HEK293 (cell line): ENCODE results near the gene DEK.

ENCODE experiments used
- CTCF ChIA-PET: fragments of 350-600 bp; formaldehyde crosslinking; extraction: SDS; loops from one replicate; lab custom pipeline; 2021; ENCODE audit warnings: antibody characterized with exemption; lab: Yijun Ruan, JAX
- POLR2A ChIA-PET: fragments of 300-600 bp; formaldehyde crosslinking; extraction: SDS; loops from one replicate; lab custom pipeline; 2020; ENCODE audit warnings: antibody characterized with exemption, inconsistent platforms; lab: Yijun Ruan, JAX
- H3K27ac ChIP-seq: fragments of 200-500 bp; sonication (Bioruptor generic); 2 replicates; pipeline ENCODE4 v1.5.1; 2014; ENCODE audit warnings: low read depth, low read length, control low read depth, inconsistent platforms; ENCODE audit errors: extremely low read depth
- H3K36me3 ChIP-seq, 2 experiments: fragments of 200-500 bp in 1 of 2; sonication (Bioruptor generic) in 1 of 2; 1 replicate in 1 of 2; 2 replicates in 1 of 2; pipeline ENCODE4 v1.5.1; 2014 to 2017; ENCODE audit warnings: inconsistent platforms in 2 of 2, low read length in 2 of 2; ENCODE audit not compliant: control insufficient read depth in 2 of 2, insufficient read depth in 1 of 2
- H3K4me1 ChIP-seq: fragments of 200-500 bp; sonication (Bioruptor generic); 2 replicates; pipeline ENCODE4 v1.5.1; 2014; ENCODE audit warnings: mild to moderate bottlenecking, low read length, inconsistent platforms; ENCODE audit not compliant: control insufficient read depth, insufficient read depth
- H3K4me3 ChIP-seq: 2 replicates; pipeline ENCODE4 v1.5.1; 2011; ENCODE audit warnings: low read depth, mild to moderate bottlenecking, control low read depth, low read length, moderate library complexity
- H3K9me3 ChIP-seq: fragments of 200-500 bp; sonication (Bioruptor generic); 2 replicates; pipeline ENCODE4 v1.5.1; 2014; ENCODE audit warnings: low read depth, low read length, inconsistent platforms; ENCODE audit not compliant: control insufficient read depth, insufficient read depth
- KLF1 ChIP-seq: fragments of 450-650 bp; formaldehyde crosslinking; IDR thresholded peaks from 2 replicates; pipeline ENCODE4 v1.5.1; 2016; ENCODE audit warnings: missing biosample characterization, missing genetic modification characterization
- KLF10 ChIP-seq: fragments of 450-650 bp; IDR thresholded peaks from 2 replicates; pipeline ENCODE4 v1.5.1; 2018; ENCODE audit warnings: missing biosample characterization, mild to moderate bottlenecking, missing genetic modification characterization
- KLF17 ChIP-seq: fragments of 450-650 bp; formaldehyde crosslinking; IDR thresholded peaks from 2 replicates; pipeline ENCODE4 v1.5.1; 2016; ENCODE audit warnings: missing biosample characterization, missing genetic modification characterization
- KLF8 ChIP-seq: fragments of 450-650 bp; formaldehyde crosslinking; IDR thresholded peaks from 2 replicates; pipeline ENCODE4 v1.5.1; 2016; ENCODE audit warnings: missing biosample characterization, missing genetic modification characterization
- PRDM1 ChIP-seq: fragments of 450-650 bp; formaldehyde crosslinking; IDR thresholded peaks from 2 replicates; pipeline ENCODE4; 2016; ENCODE audit warnings: missing biosample characterization, missing genetic modification characterization
- PRDM2 ChIP-seq: fragments of 450-650 bp; formaldehyde crosslinking; IDR thresholded peaks from 2 replicates; pipeline ENCODE4 v1.5.1; 2016; ENCODE audit warnings: missing biosample characterization, missing genetic modification characterization, borderline replicate concordance
- REPIN1 ChIP-seq: fragments of 450-650 bp; formaldehyde crosslinking; IDR thresholded peaks from 2 replicates; pipeline ENCODE4 v1.5.1; 2017; ENCODE audit warnings: missing biosample characterization, missing genetic modification characterization, low read depth
- SP2 ChIP-seq: fragments of 450-650 bp; formaldehyde crosslinking; IDR thresholded peaks from 2 replicates; pipeline ENCODE4 v1.5.1; 2016; ENCODE audit warnings: missing biosample characterization, missing genetic modification characterization
- SP3 ChIP-seq: fragments of 450-650 bp; formaldehyde crosslinking; IDR thresholded peaks from 2 replicates; pipeline ENCODE4 v1.5.1; 2016; ENCODE audit warnings: missing biosample characterization, missing genetic modification characterization
- WT1 ChIP-seq: fragments of 450-650 bp; formaldehyde crosslinking; IDR thresholded peaks from 2 replicates; pipeline ENCODE4 v1.5.1; 2016; ENCODE audit warnings: missing biosample characterization, missing genetic modification characterization
- ZBTB17 ChIP-seq: fragments of 450-650 bp; formaldehyde crosslinking; IDR thresholded peaks from 2 replicates; pipeline ENCODE4 v1.5.1; 2016; ENCODE audit warnings: missing biosample characterization, missing genetic modification characterization
- ZBTB20 ChIP-seq: fragments of 450-650 bp; formaldehyde crosslinking; IDR thresholded peaks from 2 replicates; pipeline ENCODE4 v1.5.1; 2016; ENCODE audit warnings: missing biosample characterization, missing genetic modification characterization
- ZBTB26 ChIP-seq: fragments of 450-650 bp; formaldehyde crosslinking; optimal IDR thresholded peaks from 2 replicates; pipeline ENCODE3; 2016; ENCODE audit warnings: missing biosample characterization, mild to moderate bottlenecking, missing genetic modification characterization
- ZBTB48 ChIP-seq: fragments of 450-650 bp; formaldehyde crosslinking; IDR thresholded peaks from 2 replicates; pipeline ENCODE4 v1.5.1; 2016; ENCODE audit warnings: missing biosample characterization, missing genetic modification characterization
- ZBTB8A ChIP-seq: fragments of 450-650 bp; formaldehyde crosslinking; IDR thresholded peaks from 2 replicates; pipeline ENCODE4 v1.5.1; 2016; ENCODE audit warnings: missing biosample characterization, missing genetic modification characterization
- ZEB2 ChIP-seq: fragments of 450-650 bp; formaldehyde crosslinking; IDR thresholded peaks from 2 replicates; pipeline ENCODE4 v1.5.1; 2016; ENCODE audit warnings: missing biosample characterization, missing genetic modification characterization
- ZNF140 ChIP-seq: fragments of 450-650 bp; formaldehyde crosslinking; IDR thresholded peaks from 2 replicates; pipeline ENCODE4 v1.5.1; 2016; ENCODE audit warnings: missing biosample characterization, missing genetic modification characterization
- ZNF2 ChIP-seq: fragments of 450-650 bp; formaldehyde crosslinking; IDR thresholded peaks from 2 replicates; pipeline ENCODE4 v1.5.1; 2016; ENCODE audit warnings: missing biosample characterization, missing genetic modification characterization
- ZNF248 ChIP-seq: fragments of 450-650 bp; formaldehyde crosslinking; IDR thresholded peaks from 2 replicates; pipeline ENCODE4 v1.5.1; 2017; ENCODE audit warnings: missing biosample characterization, missing genetic modification characterization
- ZNF292 ChIP-seq: fragments of 450-650 bp; formaldehyde crosslinking; IDR thresholded peaks from 2 replicates; pipeline ENCODE4 v1.5.1; 2016; ENCODE audit warnings: low read depth, missing biosample characterization, missing genetic modification characterization, borderline replicate concordance
- ZNF324 ChIP-seq: fragments of 450-650 bp; formaldehyde crosslinking; IDR thresholded peaks from 2 replicates; pipeline ENCODE4 v1.5.1; 2016; ENCODE audit warnings: missing biosample characterization, missing genetic modification characterization
- ZNF335 ChIP-seq: fragments of 450-650 bp; formaldehyde crosslinking; conservative IDR thresholded peaks from 2 replicates; pipeline ENCODE4 v1.5.1; 2016; ENCODE audit warnings: missing biosample characterization, missing genetic modification characterization
- ZNF423 ChIP-seq: fragments of 450-650 bp; formaldehyde crosslinking; IDR thresholded peaks from 2 replicates; pipeline ENCODE4 v1.5.1; 2016; ENCODE audit warnings: missing biosample characterization, missing genetic modification characterization
- ZNF449 ChIP-seq: fragments of 450-650 bp; formaldehyde crosslinking; IDR thresholded peaks from 2 replicates; pipeline ENCODE4 v1.5.1; 2017; ENCODE audit warnings: missing biosample characterization, mild to moderate bottlenecking, missing genetic modification characterization, moderate library complexity
- ZNF571 ChIP-seq: fragments of 450-650 bp; formaldehyde crosslinking; IDR thresholded peaks from 2 replicates; pipeline ENCODE4 v1.5.0; 2017; ENCODE audit warnings: missing biosample characterization, missing genetic modification characterization
- ZNF580 ChIP-seq: fragments of 450-650 bp; formaldehyde crosslinking; IDR thresholded peaks from 2 replicates; pipeline ENCODE4 v1.5.1; 2016; ENCODE audit warnings: missing biosample characterization, missing genetic modification characterization
- ZNF621 ChIP-seq: fragments of 450-650 bp; formaldehyde crosslinking; IDR thresholded peaks from 2 replicates; pipeline ENCODE4 v1.5.1; 2017; ENCODE audit warnings: missing biosample characterization, missing genetic modification characterization
- ZNF654 ChIP-seq: fragments of 450-650 bp; formaldehyde crosslinking; IDR thresholded peaks from 2 replicates; pipeline ENCODE4 v1.5.1; 2016; ENCODE audit warnings: low read depth, missing biosample characterization, missing genetic modification characterization
- ZNF785 ChIP-seq: fragments of 450-650 bp; formaldehyde crosslinking; IDR thresholded peaks from 2 replicates; pipeline ENCODE4 v1.5.1; 2016; ENCODE audit warnings: missing biosample characterization, missing genetic modification characterization
- ZNF843 ChIP-seq: fragments of 450-650 bp; formaldehyde crosslinking; IDR thresholded peaks from 2 replicates; pipeline ENCODE4 v1.5.1; 2016; ENCODE audit warnings: missing biosample characterization, missing genetic modification characterization

Gene DEK

GRCh38 chr6:18264923-18265377 lies 620 bp upstream of the DEK start:
- Histone ChIP-seq H3K9me3 (no peaks in the 10 kb centered on the region), H3K4me3 (peak overlapping the region; percentile 95), H3K4me1 (peaks cover 23% of the 10 kb centered on the region), H3K36me3 (peaks cover under 1 to 25% of the 10 kb centered on the region in 2 experiments), H3K27ac (peak overlapping the region; percentile 98)
- ChIA-PET CTCF (interaction anchor here (0.9 kb wide), 1 partner anchor 10 kb away, joined by 4 read pairs; no protein-coding TSS in a partner anchor), POLR2A (interaction anchor here (0.6 to 1.5 kb wide), 8 partner anchors 13 to 551 kb away, joined by 3 to 6 read pairs (median 4); partner anchors contain the start of gene RNF144B)
- TF ChIP-seq REPIN1 (tag by site-specific recombination) (no peak), ZNF335 (tag by site-specific recombination) (peak; percentile 68), KLF8 (tag by site-specific recombination) (0 out of 2 replicates have a peak, but pooled peaks have one; percentile 14), ZNF621 (tag by site-specific recombination) (no peak), ZNF140 (tag by site-specific recombination) (no peak), ZNF654 (0 out of 2 replicates have a peak, but pooled peaks have one; percentile 1), ZNF449 (tag by site-specific recombination) (0 out of 2 replicates have a peak, but pooled peaks have one; percentile 26), ZBTB20 (peak; percentile 89), KLF10 (tag by site-specific recombination) (0 out of 2 replicates have a peak, but pooled peaks have one; percentile 11), ZEB2 (peak; percentile 37; the same call in 1 of the 2 replicates), ZBTB8A (tag by site-specific recombination) (peak; percentile 32), SP3 (tag by site-specific recombination) (peak; percentile 5; the same call in 1 of the 2 replicates), WT1 (0 out of 2 replicates have a peak, but pooled peaks have one; percentile 2), PRDM1 (tag by site-specific recombination) (no peak), ZNF423 (no peak), ZNF843 (tag by site-specific recombination) (0 out of 2 replicates have a peak, but pooled peaks have one; percentile 7), ZNF2 (0 out of 2 replicates have a peak, but pooled peaks have one; percentile 23), KLF17 (tag by site-specific recombination) (0 out of 2 replicates have a peak, but pooled peaks have one; percentile 1), ZNF785 (tag by site-specific recombination) (no peak), SP2 (tag by site-specific recombination) (no peak), ZNF292 (tag by site-specific recombination) (no peak), ZBTB17 (tag by site-specific recombination) (peak; percentile 78; the same call in 1 of the 2 replicates), PRDM2 (tag by site-specific recombination) (no peak), ZBTB26 (tag by site-specific recombination) (peak; percentile 41), KLF1 (tag by site-specific recombination) (peak; percentile 20; the same call in 1 of the 2 replicates), ZNF324 (tag by site-specific recombination) (peak; percentile 5; the same call in 1 of the 2 replicates), ZNF571 (tag by site-specific recombination) (no peak), ZBTB48 (no peak), ZNF580 (no peak), ZNF248 (tag by site-specific recombination) (no peak)
